ENCODE results near the gene FILIP1L.

- TF ChIP-seq, protein P1, sequence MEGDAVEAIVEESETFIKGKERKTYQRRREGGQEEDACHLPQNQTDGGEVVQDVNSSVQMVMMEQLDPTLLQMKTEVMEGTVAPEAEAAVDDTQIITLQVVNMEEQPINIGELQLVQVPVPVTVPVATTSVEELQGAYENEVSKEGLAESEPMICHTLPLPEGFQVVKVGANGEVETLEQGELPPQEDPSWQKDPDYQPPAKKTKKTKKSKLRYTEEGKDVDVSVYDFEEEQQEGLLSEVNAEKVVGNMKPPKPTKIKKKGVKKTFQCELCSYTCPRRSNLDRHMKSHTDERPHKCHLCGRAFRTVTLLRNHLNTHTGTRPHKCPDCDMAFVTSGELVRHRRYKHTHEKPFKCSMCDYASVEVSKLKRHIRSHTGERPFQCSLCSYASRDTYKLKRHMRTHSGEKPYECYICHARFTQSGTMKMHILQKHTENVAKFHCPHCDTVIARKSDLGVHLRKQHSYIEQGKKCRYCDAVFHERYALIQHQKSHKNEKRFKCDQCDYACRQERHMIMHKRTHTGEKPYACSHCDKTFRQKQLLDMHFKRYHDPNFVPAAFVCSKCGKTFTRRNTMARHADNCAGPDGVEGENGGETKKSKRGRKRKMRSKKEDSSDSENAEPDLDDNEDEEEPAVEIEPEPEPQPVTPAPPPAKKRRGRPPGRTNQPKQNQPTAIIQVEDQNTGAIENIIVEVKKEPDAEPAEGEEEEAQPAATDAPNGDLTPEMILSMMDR (IDR thresholded peaks at IDR 0.05) = no peak
- no peak for TF ChIP-seq POLR2AphosphoS5 (IDR thresholded peaks at IDR 0.05)
These were observed 251.3 kb downstream of the FILIP1L start for GRCh38 chr3:99863002-99863401.

All from breast epithelium (tissue), 3 donors.